Measurements from ENCODE around the gene SERPINA1.
A peak's percentile ranks its signal among the peaks of the same experiment; 100 is the strongest.

Gene SERPINA1

DNA sequence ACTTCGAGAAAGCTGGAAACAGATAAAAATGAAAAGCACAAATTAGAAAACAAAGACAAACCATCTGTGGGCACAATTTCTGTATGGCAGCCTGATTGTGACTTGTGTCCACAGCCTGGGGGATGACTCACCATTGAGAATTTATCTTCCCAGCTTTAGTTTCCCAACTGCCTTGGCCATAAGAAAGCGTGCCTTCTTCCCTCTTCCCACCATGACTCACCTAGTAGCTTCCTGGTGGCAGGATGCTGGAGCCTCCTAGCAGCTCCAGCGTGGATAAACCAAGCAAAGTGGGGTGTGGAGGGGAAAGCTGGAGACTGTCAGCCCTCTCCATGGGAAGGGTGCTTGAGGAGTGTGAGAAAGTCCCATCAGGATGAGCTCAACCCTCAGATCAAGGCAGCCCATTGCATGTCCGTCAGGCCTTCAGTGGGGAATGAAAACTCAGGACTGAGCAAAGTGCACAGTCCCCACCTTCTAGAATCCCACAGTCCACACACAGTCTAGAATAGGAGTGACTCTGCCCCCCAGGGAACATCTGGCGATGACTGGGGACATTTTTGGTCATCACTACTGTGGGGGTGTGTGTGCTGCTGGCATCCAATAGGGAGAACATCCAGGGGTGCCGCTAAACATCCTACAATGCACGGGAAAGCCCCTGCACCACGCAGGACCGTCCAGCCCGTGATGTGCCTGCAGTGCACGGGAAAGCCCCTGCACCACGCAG is 42.9 kb downstream of the SERPINA1 start:
- peak in 1 of 2 donors; percentile 34 for DNase-seq

- DNase-seq, result no peak
These were observed 44.0 kb downstream of the SERPINA1 start for GRCh38 chr14:94344389-94344788.

DNA sequence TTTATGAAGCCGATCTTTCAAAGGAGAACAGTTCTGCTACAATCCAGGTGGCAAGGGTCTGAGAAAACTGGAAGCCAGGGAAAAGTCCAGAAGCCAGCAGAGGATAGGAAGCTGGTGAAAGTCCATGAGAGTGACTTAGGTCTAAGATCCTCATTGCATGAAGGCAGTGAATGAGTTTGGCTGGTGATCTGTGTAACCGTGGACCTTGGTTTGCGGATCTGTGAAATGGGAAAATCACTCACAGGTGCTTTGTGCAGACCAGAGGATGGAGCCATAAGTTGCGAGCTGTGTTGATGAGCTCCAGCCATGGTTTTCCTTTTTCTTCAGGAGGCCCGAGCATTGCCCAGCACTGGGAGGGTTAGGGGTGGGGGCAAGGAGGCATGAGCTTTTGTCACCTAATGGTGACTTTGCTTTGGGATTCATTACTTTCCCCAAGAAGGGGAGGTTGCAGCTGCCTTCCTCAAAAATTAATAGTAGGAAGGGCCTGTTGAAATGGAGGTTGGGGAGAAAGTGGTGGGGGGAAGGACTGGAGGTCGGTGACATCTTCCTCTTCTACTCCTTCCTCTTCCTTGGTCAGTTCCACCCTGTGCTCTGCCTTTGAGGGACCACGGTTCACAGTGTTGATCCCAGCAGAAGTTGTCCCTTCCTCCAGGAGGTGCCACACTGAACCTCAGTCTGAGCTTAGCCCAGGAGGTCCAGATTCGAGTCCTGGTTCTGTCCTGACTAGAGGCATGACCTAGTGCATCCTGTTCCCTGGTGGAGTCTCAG is 45.0 kb downstream of the SERPINA1 start:
- no peak for DNase-seq

GRCh38 chr14:94342334-94342934 is 46.0 kb downstream of the SERPINA1 start:
- peak in 1 of 2 donors; percentile 32 for DNase-seq

GRCh38 chr14:94341656-94342333 is 46.6 kb downstream of the SERPINA1 start:
- no peak for DNase-seq

GRCh38 chr14:94340533-94340932 is 47.9 kb downstream of the SERPINA1 start:
- DNase-seq, result no peak

- no peak for DNase-seq
These were observed 50.4 kb downstream of the SERPINA1 start for GRCh38 chr14:94338023-94338422.

DNA sequence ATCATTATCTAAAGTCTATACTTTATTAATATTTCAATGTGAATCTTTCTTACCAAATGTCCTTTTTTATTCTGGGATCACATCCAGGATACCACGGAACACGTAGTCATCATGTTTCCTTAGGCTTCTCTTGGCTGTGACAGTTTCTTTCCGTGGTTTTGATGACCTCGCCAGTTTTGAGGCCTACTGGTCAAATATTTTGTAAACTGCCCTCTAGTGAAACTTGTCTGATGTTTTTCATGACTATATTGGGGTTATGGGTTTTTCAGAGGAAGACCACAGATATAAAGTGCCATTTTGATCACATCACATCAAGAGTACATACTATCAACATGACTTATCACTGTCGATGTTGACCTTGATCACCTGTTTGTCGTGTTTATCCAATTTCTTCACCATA is 51.1 kb downstream of the SERPINA1 start:
- DNase-seq, result no peak

GRCh38 chr14:94334872-94335271 is 53.5 kb downstream of the SERPINA1 start:
- DNase-seq, result no peak

DNA sequence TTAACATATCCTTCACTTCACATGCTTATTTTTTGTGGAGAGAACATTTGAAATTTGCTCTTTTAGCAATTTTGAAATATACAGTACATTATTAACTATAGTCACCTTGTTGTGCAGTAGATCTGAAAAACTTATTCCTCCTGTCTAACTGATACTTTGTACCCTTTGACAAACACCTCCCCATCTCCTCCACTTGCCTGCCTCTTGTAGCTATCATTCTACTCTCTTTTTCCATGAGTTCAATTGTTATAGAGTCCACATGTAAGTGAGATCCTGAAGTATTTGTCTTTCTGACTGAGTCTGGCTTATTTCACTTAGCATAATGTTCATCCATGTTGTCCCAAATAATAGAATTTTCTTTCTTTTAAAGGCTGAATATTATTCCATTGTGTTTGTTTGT is 55.8 kb downstream of the SERPINA1 start:
- no peak for DNase-seq

GRCh38 chr14:94332063-94332583 is 56.3 kb downstream of the SERPINA1 start:
- DNase-seq, result no peak

- no peak for DNase-seq
These were observed 56.9 kb downstream of the SERPINA1 start for GRCh38 chr14:94331462-94331861.

DNA sequence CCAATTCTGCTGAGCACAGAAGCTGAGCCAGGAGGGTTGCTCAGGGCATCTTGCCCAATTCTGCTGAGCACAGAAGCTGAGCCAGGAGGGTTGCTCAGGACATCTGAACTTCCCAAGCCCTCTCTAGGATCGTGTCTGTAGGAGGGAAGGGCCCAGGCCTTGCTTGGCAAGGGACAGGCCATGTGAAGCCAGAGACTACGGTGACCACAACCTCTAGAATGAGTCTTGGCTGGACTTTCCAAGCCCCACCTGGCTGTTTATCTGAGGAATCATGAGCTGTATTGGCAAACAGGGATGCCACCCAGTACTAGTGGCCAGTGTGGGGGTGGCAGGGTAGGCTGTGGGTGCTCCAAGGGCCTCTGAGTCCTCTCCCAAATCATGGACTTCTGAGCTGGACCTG is 57.5 kb downstream of the SERPINA1 start:
- no peak for DNase-seq

DNA sequence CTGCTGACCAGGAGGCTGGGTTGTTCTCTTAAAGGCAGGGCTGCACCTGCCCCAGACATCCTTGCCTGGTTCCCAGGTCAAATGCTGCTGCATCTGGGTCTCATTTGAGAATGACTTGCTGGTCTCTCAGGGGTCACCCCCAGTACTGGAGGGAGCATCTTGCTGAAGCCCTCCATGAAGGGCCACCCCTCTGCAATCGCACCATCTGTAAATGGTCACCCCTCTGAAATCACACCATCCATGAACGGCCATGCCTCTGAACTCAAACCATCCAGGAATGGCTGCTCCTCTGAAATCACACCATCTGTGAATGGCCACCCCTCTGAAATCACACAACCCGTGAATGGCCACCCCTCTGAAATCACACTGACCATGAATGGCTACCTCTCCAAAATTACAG is 58.0 kb downstream of the SERPINA1 start:
- no peak for DNase-seq

GRCh38 chr14:94329857-94330256 is 58.5 kb downstream of the SERPINA1 start:
- DNase-seq, result no peak

DNA sequence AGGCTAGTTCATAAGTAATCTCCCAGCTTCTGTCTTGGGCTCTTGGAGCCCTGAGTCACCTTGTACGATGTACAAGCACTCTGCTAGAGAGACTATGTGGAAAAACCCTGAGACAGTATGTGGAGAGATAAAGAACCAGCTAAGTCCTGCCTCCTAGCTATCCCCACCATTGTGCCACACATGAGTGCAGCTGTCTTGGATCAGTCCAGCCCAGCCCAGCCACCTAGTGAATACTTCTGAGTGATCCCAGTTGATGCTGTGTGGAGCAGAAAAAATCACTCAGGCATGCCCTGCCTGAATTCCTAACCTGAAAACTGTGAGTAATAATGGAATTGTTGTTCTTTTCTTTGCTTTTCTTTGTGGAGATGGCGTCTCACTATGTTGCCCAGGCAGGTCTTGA is 60.2 kb downstream of the SERPINA1 start:
- no peak for DNase-seq
